Tibial nerve (tissue), 4 donors: ENCODE results near the gene PLEKHG5.

Source experiments
- CTCF ChIP-seq, 5 experiments: fragments of 200-600 bp in 3 of 5; fragments of 450-650 bp in 2 of 5; sonication (generic) in 3 of 5; IDR thresholded peaks; one replicate each; pipeline ENCODE4 v1.5.1; 2016 to 2019; ENCODE audit warnings: antibody characterized with exemption in 5 of 5, mild to moderate bottlenecking in 3 of 5, moderate library complexity in 2 of 5
- EP300 ChIP-seq, 2 donors: sonication (generic); formaldehyde crosslinking; IDR thresholded peaks; one replicate each; pipeline ENCODE4 v1.6.1; 2017; ENCODE audit warnings: antibody characterized with exemption in 2 of 2, mild to moderate bottlenecking in 1 of 2
- POLR2A ChIP-seq, 2 donors: fragments of 450-650 bp; IDR thresholded peaks; one replicate each; pipeline ENCODE4 v1.6.1; 2017; ENCODE audit warnings: antibody characterized with exemption in 2 of 2, mild to moderate bottlenecking in 2 of 2, moderate library complexity in 2 of 2

- TF ChIP-seq CTCF (IDR thresholded peaks at IDR 0.05) (no peak), POLR2A (IDR thresholded peaks at IDR 0.05) (no peak), EP300 (IDR thresholded peaks at IDR 0.05) (no peak)
Measured at GRCh38 chr1:6444377-6444776, 47.1 kb downstream of the PLEKHG5 start.
